Endothelial cell of umbilical vein (primary cell): Measurements from ENCODE around the gene PPP1R9B.

ENCODE experiments used
- FOS ChIP-seq: IDR thresholded peaks from 2 replicates; pipeline ENCODE4 v1.6.1; 2011; ENCODE audit warnings: mild to moderate bottlenecking, low read length, moderate library complexity, borderline replicate concordance; ENCODE audit not compliant: insufficient read depth
- POLR2AphosphoS5 ChIP-seq: IDR thresholded peaks from 2 replicates; pipeline ENCODE4 v1.6.1; 2012; ENCODE audit warnings: low read depth, mild to moderate bottlenecking, control low read depth, low read length, moderate library complexity; ENCODE audit not compliant: insufficient read depth
- TF ChIP-seq, protein P1 (sequence below), 2 donors: IDR thresholded peaks; 1 replicate in 1 of 2; 2 replicates in 1 of 2; pipeline ENCODE4 v1.5.1; 2011; ENCODE audit warnings: low read length in 2 of 2, mild to moderate bottlenecking in 2 of 2, moderate library complexity in 2 of 2, control low read depth in 1 of 2, inconsistent platforms in 1 of 2, low read depth in 1 of 2; ENCODE audit not compliant: insufficient read depth in 1 of 2; ENCODE audit errors: extremely low read depth in 1 of 2

DNA sequence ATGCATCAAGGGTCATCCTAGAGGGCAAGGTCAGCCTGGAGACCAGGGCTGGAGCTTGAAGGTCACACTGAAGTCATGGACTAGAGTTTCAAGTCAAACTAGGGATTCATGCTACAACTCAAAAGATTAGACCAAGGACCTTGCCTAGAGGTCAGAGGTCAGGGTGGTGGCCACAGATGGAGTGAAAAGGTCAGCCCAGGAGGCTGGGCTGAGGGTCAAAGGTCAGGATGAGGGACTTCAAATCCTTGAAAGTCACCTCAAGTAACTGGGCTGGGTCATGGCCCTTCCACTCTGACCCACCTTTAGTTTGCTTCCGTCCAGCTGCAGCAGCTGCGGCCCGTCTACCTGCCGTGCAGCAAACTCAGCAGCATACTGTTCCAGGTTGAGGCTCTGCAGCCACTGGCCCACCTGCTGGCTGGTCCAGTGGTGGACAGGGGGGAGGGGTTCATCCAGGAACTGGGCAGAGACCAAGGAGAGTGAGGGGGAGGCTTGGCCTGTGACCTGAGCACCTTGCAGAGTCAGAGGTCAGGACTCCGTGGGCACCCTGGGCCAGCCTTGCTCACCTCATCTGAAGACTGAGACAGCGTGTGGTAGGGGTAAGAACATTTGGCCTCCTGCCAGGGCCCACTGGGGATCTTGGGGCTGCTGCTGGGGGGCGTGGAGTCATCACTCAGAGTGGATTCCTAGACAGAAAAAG is 36.7 kb downstream of the PPP1R9B start:
- TF ChIP-seq POLR2AphosphoS5 (no peak), FOS (no peak)
- TF ChIP-seq, protein P1, sequence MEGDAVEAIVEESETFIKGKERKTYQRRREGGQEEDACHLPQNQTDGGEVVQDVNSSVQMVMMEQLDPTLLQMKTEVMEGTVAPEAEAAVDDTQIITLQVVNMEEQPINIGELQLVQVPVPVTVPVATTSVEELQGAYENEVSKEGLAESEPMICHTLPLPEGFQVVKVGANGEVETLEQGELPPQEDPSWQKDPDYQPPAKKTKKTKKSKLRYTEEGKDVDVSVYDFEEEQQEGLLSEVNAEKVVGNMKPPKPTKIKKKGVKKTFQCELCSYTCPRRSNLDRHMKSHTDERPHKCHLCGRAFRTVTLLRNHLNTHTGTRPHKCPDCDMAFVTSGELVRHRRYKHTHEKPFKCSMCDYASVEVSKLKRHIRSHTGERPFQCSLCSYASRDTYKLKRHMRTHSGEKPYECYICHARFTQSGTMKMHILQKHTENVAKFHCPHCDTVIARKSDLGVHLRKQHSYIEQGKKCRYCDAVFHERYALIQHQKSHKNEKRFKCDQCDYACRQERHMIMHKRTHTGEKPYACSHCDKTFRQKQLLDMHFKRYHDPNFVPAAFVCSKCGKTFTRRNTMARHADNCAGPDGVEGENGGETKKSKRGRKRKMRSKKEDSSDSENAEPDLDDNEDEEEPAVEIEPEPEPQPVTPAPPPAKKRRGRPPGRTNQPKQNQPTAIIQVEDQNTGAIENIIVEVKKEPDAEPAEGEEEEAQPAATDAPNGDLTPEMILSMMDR (IDR thresholded peaks at IDR 0.05; ENCODE audit: extremely low read depth in 1 of 2, insufficient read depth in 1 of 2, low read depth in 1 of 2, low read length in 2 of 2) = no peak
